GM19023 (cell line): Measurements from ENCODE around the gene CATSPERD.

Experiments
- ATAC-seq: cut with Tn5 transposase; IDR thresholded peaks from one replicate; pipeline ENCODE4 v1.9.1; 2021; ENCODE audit warnings: mild to moderate bottlenecking, moderate library complexity; ENCODE audit not compliant: unreplicated experiment

Gene CATSPERD

DNA sequence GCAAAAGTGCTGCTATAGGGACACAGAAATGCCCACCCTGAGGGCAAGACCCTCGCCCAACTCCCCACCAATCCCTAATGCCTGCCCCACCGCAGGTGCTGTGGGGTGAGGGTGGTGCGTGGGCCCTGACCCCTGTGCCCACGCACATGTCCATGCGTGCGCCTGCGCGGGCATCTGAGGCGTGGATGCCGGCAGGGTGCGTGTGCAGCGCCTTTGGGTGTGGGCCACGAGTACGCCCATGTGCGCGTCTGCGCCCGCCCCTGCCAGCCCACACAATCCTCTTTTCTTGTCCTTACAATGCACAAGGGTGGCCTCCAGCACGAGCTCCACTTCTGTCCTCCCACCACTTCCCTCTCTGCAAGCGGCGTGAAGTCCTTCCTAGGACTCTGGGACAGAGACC is 104.7 kb downstream of the CATSPERD start:
- no peak for ATAC-seq

DNA sequence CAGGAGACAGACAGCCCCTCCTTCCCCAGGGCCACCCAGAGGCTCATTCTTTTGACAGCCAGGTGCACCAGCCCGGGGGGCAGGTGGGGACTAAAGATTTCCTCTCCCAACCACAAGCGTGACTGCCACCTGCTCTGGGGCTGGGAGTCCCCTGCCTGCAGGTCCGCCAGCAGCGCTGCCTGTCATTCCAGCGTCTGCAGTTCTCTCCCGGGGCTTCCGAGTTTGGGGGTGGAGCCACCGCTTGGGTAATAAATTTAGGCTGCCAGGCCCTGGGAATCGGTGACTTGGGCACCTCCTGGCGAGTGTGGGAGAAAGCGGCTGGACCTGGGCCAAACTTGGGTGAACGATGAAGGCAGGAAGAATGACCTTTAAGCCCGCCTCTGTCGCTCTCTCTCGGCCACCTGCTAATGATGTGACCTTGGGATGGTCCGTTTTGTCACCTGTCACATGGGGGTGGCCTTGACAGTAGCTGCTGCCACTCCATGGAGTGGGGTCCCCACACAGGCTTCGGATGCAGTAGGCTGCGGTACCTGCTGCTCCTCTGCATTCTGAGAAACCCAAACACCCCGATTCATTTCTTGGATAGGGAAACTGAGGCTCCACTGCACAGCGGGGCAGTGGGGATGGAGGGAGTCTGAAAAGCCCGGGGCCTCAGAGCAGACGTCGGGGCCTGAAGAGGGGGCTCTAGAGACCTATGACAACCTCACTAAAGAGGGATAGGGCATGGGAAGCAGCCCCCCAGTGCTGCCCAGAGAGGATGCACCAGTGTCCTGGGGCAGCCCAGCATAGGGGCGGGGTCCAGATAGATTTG is 106.3 kb downstream of the CATSPERD start:
- no peak for ATAC-seq

DNA sequence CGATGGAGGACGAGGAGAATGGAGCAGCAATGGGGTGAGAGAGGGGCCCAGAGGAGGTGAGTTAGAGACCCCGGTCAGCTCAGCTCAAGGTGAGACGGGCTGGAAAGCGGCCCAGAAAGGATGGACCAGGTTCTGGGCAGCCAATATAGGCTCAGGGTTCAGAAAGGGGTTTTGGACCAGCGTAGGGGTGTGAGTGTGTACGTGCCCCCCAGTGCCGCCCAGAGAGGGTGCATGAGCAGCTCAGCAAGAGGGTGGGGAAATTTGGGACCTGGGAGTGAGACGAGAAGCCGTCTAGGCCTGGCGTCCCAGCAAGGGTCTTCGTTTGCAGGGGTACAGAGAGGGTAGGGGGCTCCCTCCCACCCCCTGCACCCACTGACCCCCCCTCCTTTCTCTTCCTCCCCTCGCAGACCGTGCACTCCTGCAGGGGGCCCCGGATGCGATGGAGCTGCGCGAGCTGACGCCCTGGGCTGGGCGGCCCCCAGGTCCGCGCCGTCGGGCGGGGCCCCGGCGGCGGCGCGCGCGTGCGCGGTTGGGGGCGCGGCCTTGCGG is 107.0 kb downstream of the CATSPERD start:
- ATAC-seq: no peak

DNA sequence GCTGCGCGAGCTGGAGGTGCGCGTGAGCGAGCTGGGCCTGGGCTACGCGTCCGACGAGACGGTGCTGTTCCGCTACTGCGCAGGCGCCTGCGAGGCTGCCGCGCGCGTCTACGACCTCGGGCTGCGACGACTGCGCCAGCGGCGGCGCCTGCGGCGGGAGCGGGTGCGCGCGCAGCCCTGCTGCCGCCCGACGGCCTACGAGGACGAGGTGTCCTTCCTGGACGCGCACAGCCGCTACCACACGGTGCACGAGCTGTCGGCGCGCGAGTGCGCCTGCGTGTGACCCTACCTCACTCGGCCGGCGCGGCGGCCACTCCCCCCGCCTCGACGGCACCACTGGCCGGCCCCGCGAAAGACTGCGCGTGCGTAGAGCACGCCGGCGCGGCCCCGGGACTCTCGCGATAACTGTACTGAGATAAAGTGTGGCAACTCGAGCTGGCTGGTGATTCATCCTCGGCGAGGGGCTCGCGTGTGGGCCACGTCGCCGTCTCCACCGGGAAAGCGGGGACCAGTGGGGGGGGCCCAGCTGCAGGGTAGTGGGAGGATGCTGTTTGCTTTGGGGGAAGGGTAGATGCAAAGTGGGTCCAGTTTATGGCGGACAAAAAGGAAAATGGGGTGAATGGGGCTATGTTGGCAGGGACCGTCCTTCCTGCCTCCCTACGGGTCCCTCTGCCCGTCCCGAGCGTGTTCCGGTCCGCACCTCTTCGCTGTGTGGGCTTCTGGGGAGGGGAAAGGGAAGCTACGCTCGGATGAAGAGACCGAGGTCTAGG is 107.6 kb downstream of the CATSPERD start:
- ATAC-seq: peak; percentile 69
